Activated CD4-positive, alpha-beta T cell treated with anti-CD3 and anti-CD28 coated beads, Interleukin-2, amount 10 ng/mL, durations not matched to agents 24 days and 14 days (primary cell): ENCODE data around the gene CD226. TPM values are rescaled to one million over a fixed set of nuclear protein-coding genes. Genes with fewer than 3 reads are reported as not detected.
"Not testable (repeated sequence)": the region's sequence is repeated elsewhere in the genome, so short reads cannot be mapped to it uniquely, and the experiment has no call there.

Experiments
- DNase-seq: peaks from one replicate; pipeline ENCODE4 v3.0.0; 2022
- H3K27ac Mint-ChIP-seq: one replicate; pipeline ENCODE4 v1.8.0; 2022; ENCODE audit warnings: mild to moderate bottlenecking, mixed read lengths
- H3K27me3 Mint-ChIP-seq: one replicate; pipeline ENCODE4 v1.8.0; 2022; ENCODE audit warnings: mixed read lengths
- H3K36me3 Mint-ChIP-seq: one replicate; pipeline ENCODE4 v1.8.0; 2022; ENCODE audit warnings: low read depth, mild to moderate bottlenecking, mixed read lengths
- H3K4me1 Mint-ChIP-seq: one replicate; pipeline ENCODE4 v1.8.0; 2021; ENCODE audit warnings: mixed read lengths
- H3K4me3 Mint-ChIP-seq: one replicate; pipeline ENCODE4 v1.8.0; 2022; ENCODE audit warnings: mild to moderate bottlenecking, moderate library complexity, mixed read lengths
- H3K9me3 Mint-ChIP-seq: one replicate; pipeline ENCODE4 v1.8.0; 2021; ENCODE audit warnings: mixed read lengths
- intact Hi-C: fragments of 100-400 bp; cut with micrococcal nuclease; formaldehyde crosslinking; loops from one replicate; pipeline ENCODE4 v1.15.1; 2023
- total RNA-seq: library from RNA; stranded (reverse); gene quantifications from 2 replicates; pipeline ENCODE4 v1.2.3, GENCODE V29; 2022

Gene CD226
- total RNA-seq, 1 donor from 2014 or later = 121 TPM

DNA sequence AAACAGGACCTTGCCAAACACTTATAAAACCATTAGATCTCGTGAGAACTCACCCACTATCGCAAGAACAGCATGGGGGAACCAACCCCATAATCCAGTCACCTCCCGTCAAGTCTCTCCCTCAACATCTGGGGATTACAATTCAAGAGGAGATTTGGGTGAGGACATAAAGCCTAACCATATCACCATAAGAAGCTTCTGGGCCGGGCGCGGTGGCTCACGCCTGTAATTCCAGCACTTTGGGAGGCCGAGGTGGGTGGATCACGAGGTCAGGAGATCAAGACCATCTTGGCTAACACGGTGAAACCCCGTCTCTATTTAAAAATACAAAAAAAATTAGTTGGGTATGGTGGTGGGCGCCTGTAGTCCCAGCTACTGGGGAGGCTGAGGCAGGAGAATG, 112.7 kb downstream of the CD226 start:
- peaks cover 30% of the 10 kb centered on the region for H3K36me3 Mint-ChIP-seq
- H3K9me3 Mint-ChIP-seq, DNase-seq, H3K27ac Mint-ChIP-seq, intact Hi-C loops, H3K4me3 Mint-ChIP-seq, H3K4me1 Mint-ChIP-seq, H3K27me3 Mint-ChIP-seq: not testable (repeated sequence)

DNA sequence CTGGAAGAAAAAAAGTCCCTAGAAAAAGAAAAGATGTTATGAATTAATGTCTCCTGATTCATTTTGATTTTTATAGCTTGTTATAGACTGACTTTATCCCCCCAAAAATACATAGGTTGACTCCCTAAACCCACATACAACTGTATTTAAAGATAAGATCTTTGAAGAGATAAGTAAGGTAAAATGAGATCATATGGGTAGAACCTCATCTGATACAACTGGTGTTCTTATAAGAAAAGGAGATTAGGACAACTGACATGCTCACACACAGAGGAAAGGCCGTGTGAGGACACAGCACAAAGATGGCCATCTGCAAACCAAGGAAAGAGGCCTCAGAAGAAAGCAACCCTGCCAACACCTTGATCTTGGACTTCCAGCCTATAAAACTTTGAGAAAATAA, 117.5 kb downstream of the CD226 start:
- peaks cover 4% of the 10 kb centered on the region for H3K9me3 Mint-ChIP-seq
- peaks cover 26% of the 10 kb centered on the region for H3K36me3 Mint-ChIP-seq
- no peaks in the 10 kb centered on the region for H3K27me3 Mint-ChIP-seq
- H3K4me1 Mint-ChIP-seq = peaks cover 2% of the 10 kb centered on the region
- no peak overlapping the region for H3K4me3 Mint-ChIP-seq
- no peak overlapping the region for H3K27ac Mint-ChIP-seq
- intact Hi-C loops = no loop called here
- DNase-seq = no peak

GRCh38 chr18:69820538-69820937, 127.1 kb downstream of the CD226 start:
- DNase-seq = no peak
- H3K27ac Mint-ChIP-seq = no peak overlapping the region
- peaks cover 13% of the 10 kb centered on the region for H3K36me3 Mint-ChIP-seq
- no peaks in the 10 kb centered on the region for H3K27me3 Mint-ChIP-seq
- no peaks in the 10 kb centered on the region for H3K9me3 Mint-ChIP-seq
- intact Hi-C loops = no loop called here
- H3K4me1 Mint-ChIP-seq = no peaks in the 10 kb centered on the region
- no peak overlapping the region for H3K4me3 Mint-ChIP-seq

DNA sequence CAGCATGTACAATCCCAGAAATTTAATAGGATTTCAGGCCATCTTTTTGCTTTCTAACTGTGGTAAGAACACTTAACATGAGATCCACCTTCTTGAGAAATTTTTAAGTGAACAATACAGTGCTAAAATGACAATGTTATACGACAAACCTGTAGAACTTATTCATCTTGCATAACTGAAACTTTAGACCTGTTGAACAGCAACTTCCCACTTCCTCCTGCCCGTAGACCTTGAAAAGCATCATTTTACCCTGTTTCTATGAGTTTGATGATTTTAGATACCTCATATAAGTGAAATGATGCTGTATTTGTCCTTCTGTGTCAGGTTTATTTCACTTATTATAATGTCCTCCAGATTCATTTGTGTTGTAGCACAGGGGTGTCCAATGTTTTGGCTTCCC, 128.2 kb downstream of the CD226 start:
- H3K27ac Mint-ChIP-seq = no peak overlapping the region
- intact Hi-C loops = no loop called here

GRCh38 chr18:69817335-69817940, 130.2 kb downstream of the CD226 start:
- Mint-ChIP-seq H3K9me3 (no peaks in the 10 kb centered on the region), H3K27ac (no peak overlapping the region), H3K4me1 (no peaks in the 10 kb centered on the region), H3K4me3 (no peak overlapping the region), H3K36me3 (peaks cover 12% of the 10 kb centered on the region), H3K27me3 (no peaks in the 10 kb centered on the region)
- no peak for DNase-seq
- intact Hi-C loops = no loop called here

More for the DNA sequence above, 128.2 kb downstream of the CD226 start:
- Mint-ChIP-seq H3K27me3 (no peaks in the 10 kb centered on the region), H3K4me3 (no peak overlapping the region), H3K4me1 (no peaks in the 10 kb centered on the region), H3K9me3 (no peaks in the 10 kb centered on the region), H3K36me3 (peaks cover 13% of the 10 kb centered on the region)
- DNase-seq = no peak

GRCh38 chr18:69814861-69815385, 132.8 kb downstream of the CD226 start:
- H3K27me3 Mint-ChIP-seq = no peaks in the 10 kb centered on the region
- no peak overlapping the region for H3K4me3 Mint-ChIP-seq
- H3K36me3 Mint-ChIP-seq = peaks cover 12% of the 10 kb centered on the region
- H3K9me3 Mint-ChIP-seq = peaks cover 9% of the 10 kb centered on the region
- no peak overlapping the region for H3K27ac Mint-ChIP-seq
- intact Hi-C loops = no loop called here
- DNase-seq = no peak
- peaks cover 2% of the 10 kb centered on the region for H3K4me1 Mint-ChIP-seq

DNA sequence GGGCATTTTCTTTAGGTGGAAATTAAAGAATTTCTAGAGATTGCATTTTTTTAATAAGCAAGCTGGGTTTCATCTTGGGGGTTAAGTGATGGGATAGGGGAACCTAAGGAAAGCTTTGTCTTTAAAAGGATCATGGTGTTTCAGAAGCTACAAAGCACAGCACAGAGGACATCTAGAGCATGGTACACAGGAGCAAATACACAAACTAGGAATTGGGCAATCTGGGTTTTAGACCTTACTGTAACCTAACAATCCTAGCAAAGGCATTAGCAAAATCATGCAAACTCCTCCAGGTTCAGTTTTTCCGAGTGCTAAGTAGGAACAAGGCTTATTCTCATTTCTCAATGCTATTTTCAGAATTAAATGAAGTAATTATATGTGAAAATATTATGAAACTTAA, 134.1 kb downstream of the CD226 start:
- H3K4me3 Mint-ChIP-seq = no peak overlapping the region
- intact Hi-C loops = no loop called here
- DNase-seq = no peak
- H3K36me3 Mint-ChIP-seq = peaks cover 10% of the 10 kb centered on the region
- peaks cover 2% of the 10 kb centered on the region for H3K4me1 Mint-ChIP-seq
- H3K9me3 Mint-ChIP-seq = peaks cover 11% of the 10 kb centered on the region
- no peak overlapping the region for H3K27ac Mint-ChIP-seq
- H3K27me3 Mint-ChIP-seq = no peaks in the 10 kb centered on the region

DNA sequence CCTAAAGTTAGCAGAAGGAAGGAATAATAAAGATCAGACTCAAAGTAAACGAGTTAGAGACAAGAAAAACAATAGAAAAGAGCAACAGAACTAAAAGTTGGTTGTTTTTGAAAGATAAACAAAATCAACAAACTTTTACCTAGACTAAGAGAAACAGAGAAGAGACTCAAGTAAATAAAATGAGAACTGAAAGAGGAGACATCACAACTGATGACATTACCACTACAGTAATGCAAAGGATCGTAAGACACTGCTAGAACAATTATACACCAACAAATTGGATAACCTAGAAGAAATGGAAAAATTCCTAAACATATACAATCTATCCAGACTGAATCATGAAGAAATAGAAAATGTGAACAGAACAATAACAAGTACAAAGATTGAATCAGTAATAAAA, 139.3 kb downstream of the CD226 start:
- Mint-ChIP-seq H3K4me3 (no peak overlapping the region), H3K27ac (no peak overlapping the region), H3K36me3 (peaks cover 6% of the 10 kb centered on the region), H3K4me1 (peaks cover 2% of the 10 kb centered on the region), H3K27me3 (no peaks in the 10 kb centered on the region), H3K9me3 (peaks cover 11% of the 10 kb centered on the region)
- intact Hi-C loops = no loop called here
- no peak for DNase-seq

DNA sequence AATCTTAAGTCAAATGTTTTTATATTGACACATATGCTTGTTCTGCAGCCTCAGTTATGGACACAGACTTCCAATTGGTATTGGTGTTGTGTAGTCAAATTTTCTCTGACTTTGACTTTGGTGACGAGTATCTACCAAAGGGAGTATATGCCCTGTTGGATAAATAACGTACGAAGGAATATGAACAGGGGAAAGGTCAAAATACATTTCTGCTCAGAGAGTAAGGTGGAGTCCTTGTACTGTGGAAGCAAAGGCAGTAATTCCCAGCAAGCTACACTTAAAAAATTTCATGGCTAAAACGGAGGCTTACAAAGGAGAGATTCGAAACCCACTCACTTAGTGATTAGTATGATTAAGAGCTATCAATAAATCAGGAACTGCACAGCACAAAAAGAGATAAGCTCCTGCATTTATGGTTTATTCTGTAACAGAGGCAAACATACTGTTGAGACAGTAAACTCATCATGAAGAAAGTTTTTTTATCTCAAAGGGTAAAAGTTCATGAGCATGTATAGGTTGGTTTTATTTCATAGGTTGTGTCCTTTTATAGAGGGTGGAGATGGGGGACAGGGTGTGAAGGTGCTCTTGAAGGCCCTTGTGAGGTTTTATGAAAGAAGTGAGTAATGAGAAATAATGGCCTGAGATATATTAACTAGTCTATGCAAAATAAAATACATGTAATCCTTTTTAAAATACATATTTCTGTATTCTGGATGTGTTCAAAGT, 142.7 kb downstream of the CD226 start:
- no peak for DNase-seq
- Mint-ChIP-seq H3K36me3 (peaks cover 1% of the 10 kb centered on the region), H3K27ac (no peak overlapping the region), H3K9me3 (peaks cover 2% of the 10 kb centered on the region), H3K4me3 (no peak overlapping the region), H3K27me3 (no peaks in the 10 kb centered on the region), H3K4me1 (no peaks in the 10 kb centered on the region)
- intact Hi-C loops = no loop called here
